ENCODE data around the gene DCTN2.
"Not testable (repeated sequence)": the region's sequence is repeated elsewhere in the genome, so short reads cannot be mapped to it uniquely, and the experiment has no call there.

DCTN2 gene

DNA sequence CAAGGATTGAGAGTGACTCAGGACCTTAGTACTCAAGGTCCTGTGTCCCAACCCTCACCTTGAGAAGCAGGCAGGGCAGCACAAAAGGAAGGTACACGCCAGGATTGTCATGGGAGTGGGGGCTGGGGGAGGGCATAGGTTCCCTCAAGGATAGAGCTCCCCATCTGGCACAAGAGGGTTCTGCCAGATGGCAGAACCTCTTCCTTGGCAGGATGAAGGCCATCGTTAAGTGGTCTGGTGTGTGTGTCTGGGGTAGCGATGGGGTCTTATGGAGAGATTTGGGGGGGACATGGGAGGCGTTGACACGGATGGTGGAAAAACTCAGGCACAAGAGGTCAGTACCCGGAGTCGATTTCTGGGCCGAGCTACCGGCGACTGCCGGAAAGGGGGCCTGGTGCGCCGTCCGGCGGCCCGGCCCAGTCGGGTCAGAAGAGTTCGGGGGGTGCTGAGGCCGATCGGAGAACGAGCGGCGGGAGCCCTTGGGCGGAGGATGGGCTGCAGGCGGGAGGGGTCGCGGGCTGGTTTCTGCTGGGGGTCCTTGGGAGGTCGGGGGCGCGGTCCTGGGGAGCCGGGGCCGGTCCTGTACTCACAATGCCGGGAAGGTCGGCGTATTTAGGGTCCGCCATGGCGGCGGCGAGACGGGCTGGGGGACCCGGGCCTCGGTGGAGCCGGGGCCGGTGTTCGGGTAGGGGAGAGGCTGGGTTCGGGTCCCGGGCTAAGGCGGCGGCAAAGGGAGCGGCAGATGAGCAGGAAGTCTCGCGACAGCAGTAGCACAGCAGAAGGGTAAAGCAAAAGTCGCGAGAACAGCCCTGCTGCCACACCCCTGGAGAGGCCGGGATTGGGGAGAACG lies at the start of gene DCTN2:
Gene DCTN2, minus strand, starts transcription at position 755 of the 850 bp plus-strand sequence. Its CDS starts 129 bp downstream, at position 626.
- no peak for TF ChIP-seq JUND (IDR thresholded peaks at IDR 0.05; ENCODE audit: low read depth)
- in situ Hi-C loops (cut with HindIII; ENCODE audit: low pct_unique_long_range_greater_than_20kb, low sequenced_read_pairs), result no loop called here
- peak; percentile 99 for DNase-seq (ENCODE audit: low read depth in 1 of 2, low spot score in 1 of 2)

- DNase-seq (ENCODE audit: low read depth in 1 of 2, low spot score in 1 of 2), result no peak
- TF ChIP-seq JUND (IDR thresholded peaks at IDR 0.05; ENCODE audit: low read depth), result no peak
- in situ Hi-C loops (cut with HindIII; ENCODE audit: low pct_unique_long_range_greater_than_20kb, low sequenced_read_pairs), result no loop called here
Measured at GRCh38 chr12:57593187-57593586, 46.2 kb upstream of the DCTN2 start.

DNA sequence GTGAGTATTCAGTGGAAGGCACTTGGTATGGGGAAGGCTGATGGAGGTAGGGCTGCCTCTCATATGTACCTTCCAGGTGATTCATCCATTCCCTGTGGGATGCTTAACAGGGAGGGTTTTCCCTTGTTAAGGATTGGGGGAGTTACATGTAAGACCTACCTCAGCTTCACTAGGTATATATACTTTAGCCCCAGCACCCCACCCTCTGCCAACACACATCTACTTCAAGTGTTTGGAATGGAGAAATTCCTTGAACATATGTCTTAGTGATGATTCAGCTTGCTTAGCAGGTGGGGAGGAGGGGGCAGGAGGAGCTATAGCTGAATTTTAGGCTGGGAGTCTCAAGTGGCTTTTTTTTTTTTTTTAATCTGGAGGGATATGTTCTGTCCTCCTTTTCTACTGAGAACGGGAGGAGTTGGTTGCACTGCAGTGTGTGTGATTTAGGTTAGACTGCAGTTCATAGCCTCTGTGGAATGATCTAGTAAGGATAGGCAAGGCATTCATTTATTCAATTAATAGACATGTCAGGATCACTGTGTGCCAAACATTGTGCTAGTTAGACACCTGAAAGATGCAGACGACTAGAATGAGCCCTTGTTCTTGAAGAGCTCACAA lies 45.7 kb upstream of the DCTN2 start:
- in situ Hi-C loops (cut with HindIII; ENCODE audit: low pct_unique_long_range_greater_than_20kb, low sequenced_read_pairs), result no loop called here
- DNase-seq (ENCODE audit: low read depth in 1 of 2, low spot score in 1 of 2), result no peak
- no peak for TF ChIP-seq JUND (IDR thresholded peaks at IDR 0.05; ENCODE audit: low read depth)

DNA sequence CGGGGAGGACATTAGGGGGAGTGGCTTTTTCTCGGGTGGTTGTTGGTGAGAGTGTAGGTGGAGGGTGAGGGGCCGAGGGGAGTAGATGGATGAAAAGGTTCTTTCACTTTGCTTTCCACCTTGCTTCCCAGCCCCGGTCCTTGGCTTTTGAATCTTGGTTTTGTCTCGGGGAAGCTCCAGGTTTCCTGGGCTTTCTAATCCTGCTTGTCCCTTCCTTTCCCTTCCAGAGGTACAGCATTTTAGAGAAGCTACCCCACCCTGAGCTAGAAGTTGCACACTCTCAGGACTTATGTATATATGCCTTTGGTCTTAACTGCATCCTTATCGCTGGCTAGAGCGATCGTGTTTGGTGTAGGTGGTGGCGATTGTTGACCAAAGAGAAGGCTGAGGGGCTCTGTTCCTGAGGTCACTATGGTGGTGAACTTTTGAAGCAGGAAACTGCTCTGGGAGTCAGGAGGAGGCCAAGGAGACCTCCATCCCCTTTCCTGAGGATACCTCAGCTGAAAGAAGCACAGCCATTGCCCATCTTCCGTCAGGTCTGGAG lies 44.9 kb upstream of the DCTN2 start:
- no peak for DNase-seq (ENCODE audit: low read depth in 1 of 2, low spot score in 1 of 2)
- no peak for TF ChIP-seq JUND (IDR thresholded peaks at IDR 0.05; ENCODE audit: low read depth)
- in situ Hi-C loops (cut with HindIII; ENCODE audit: low pct_unique_long_range_greater_than_20kb, low sequenced_read_pairs), result no loop called here

GRCh38 chr12:57590864-57591781 lies 44.1 kb upstream of the DCTN2 start, which contains the start of gene PIP4K2C:
Gene PIP4K2C (plus strand): TSS chr12:57591192. CDS start chr12:57591290, 98 bp downstream.
- peak; percentile 92 to 93 for DNase-seq (ENCODE audit: low read depth in 1 of 2, low spot score in 1 of 2)
- in situ Hi-C loops (cut with HindIII; ENCODE audit: low pct_unique_long_range_greater_than_20kb, low sequenced_read_pairs), result no loop called here
- TF ChIP-seq JUND (IDR thresholded peaks at IDR 0.05; ENCODE audit: low read depth), result no peak

GRCh38 chr12:57590479-57590863 lies 43.5 kb upstream of the DCTN2 start:
- in situ Hi-C loops (cut with HindIII; ENCODE audit: low pct_unique_long_range_greater_than_20kb, low sequenced_read_pairs), result no loop called here
- no peak for TF ChIP-seq JUND (IDR thresholded peaks at IDR 0.05; ENCODE audit: low read depth)
- DNase-seq (ENCODE audit: low read depth in 1 of 2, low spot score in 1 of 2), result peak in 1 of 2 experiments; percentile 23

DNA sequence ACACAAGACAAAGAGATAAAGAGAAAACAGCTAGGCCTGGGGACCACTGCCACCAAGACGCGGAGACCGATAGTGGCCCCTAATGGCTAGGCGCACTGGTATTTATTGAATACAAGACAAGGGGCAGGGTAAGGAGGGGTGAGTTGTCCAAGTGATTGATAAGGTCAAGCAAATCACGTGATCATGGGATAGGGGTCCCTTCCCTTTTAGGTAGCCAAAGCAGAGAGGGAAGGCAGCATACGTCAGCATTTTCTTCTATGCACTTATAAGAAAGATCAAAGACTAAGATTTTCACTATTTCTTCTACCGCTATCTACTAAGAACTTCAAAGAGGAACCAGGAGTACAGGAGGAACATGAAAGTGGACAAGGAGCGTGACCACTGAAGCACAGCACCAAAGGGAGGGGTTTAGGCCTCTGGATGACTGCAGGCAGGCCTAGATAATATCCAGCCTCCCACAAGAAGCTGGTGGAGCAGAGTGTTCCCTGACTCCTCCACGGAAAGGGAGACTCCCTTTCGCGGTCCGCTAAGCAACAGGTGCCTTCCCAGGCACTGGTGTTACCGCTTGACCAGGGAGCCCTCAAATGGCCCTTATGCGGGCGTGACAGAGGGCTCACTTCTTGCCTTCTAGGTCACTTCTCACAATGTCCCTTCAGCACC lies 42.1 kb upstream of the DCTN2 start:
- in situ Hi-C loops (cut with HindIII; ENCODE audit: low pct_unique_long_range_greater_than_20kb, low sequenced_read_pairs); DNase-seq (ENCODE audit: low read depth in 1 of 2, low spot score in 1 of 2): not testable (repeated sequence)

- no peak for DNase-seq (ENCODE audit: low read depth in 1 of 2, low spot score in 1 of 2)
- no peak for TF ChIP-seq JUND (IDR thresholded peaks at IDR 0.05; ENCODE audit: low read depth)
- in situ Hi-C loops (cut with HindIII; ENCODE audit: low pct_unique_long_range_greater_than_20kb, low sequenced_read_pairs), result no loop called here
Measured at GRCh38 chr12:57586832-57587429, 39.9 kb upstream of the DCTN2 start.

DNA sequence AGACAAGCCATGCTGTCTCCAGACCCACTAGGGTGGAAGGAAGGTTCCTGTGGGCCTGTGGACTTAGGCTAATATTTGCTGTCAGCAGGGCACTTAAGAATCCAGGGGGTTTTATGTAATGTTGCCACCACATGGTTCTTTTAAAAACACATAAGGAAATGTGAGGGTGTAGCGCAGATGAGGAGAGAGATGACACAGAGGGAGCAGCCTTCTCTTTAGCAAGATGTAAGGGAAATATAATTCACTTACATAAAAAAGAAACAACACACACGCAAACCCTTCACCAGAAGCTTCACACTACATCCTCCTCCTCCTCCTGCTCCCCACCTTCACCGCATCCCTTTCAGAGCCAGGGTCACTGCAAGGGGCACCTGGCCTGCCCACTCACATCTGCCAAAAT lies 39.1 kb upstream of the DCTN2 start:
- in situ Hi-C loops (cut with HindIII; ENCODE audit: low pct_unique_long_range_greater_than_20kb, low sequenced_read_pairs), result no loop called here
- no peak for TF ChIP-seq JUND (IDR thresholded peaks at IDR 0.05; ENCODE audit: low read depth)
- DNase-seq (ENCODE audit: low read depth in 1 of 2, low spot score in 1 of 2), result no peak

GRCh38 chr12:57585156-57585555 lies 38.2 kb upstream of the DCTN2 start:
- no peak for TF ChIP-seq JUND (IDR thresholded peaks at IDR 0.05; ENCODE audit: low read depth)
- in situ Hi-C loops (cut with HindIII; ENCODE audit: low pct_unique_long_range_greater_than_20kb, low sequenced_read_pairs), result no loop called here
- DNase-seq (ENCODE audit: low read depth in 1 of 2, low spot score in 1 of 2), result no peak

DNA sequence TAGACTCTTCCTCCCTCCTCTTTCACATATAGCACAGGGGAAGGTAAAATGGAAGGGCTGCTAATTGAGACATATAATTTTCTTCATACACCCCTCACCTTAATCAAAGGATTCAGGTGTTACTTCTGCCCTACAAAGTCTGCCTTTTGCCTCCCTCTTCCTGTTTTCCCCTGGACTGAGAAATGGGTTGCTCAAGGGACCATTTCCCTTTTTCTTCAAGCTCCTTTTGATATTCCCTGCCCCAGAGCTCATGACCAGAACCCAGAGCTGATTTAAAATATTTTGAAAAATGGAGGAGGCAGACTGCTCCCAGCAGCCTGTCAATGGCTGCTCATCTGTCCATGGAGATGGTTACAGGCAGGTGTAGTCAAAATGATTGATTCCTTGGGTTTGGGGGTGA lies 37.7 kb upstream of the DCTN2 start:
- in situ Hi-C loops (cut with HindIII; ENCODE audit: low pct_unique_long_range_greater_than_20kb, low sequenced_read_pairs), result no loop called here
- no peak for DNase-seq (ENCODE audit: low read depth in 1 of 2, low spot score in 1 of 2)
- no peak for TF ChIP-seq JUND (IDR thresholded peaks at IDR 0.05; ENCODE audit: low read depth)
